HAP-1 (cell line): ENCODE results near the gene CNOT6.
"Not testable (repeated sequence)": the region's sequence is repeated elsewhere in the genome, so short reads cannot be mapped to it uniquely, and the experiment has no call there.

Experiments
- DNase-seq, 2 experiments: peaks; one replicate each; pipeline ENCODE4 v3.0.0-alpha.2; 2016 to 2020; ENCODE audit warnings: low spot score in 2 of 2
- H3K27me3 ChIP-seq: fragments of 250-450 bp; sonication (Bioruptor Pico); 2 replicates; pipeline ENCODE4 v1.5.1; 2020; ENCODE audit warnings: low read depth, mild to moderate bottlenecking, moderate library complexity
- H3K36me3 ChIP-seq: fragments of 250-450 bp; sonication (Bioruptor Pico); replicated peaks from 2 replicates; pipeline ENCODE4 v1.5.1; 2020; ENCODE audit warnings: mild to moderate bottlenecking
- H3K4me1 ChIP-seq: fragments of 250-450 bp; sonication (Bioruptor Pico); 2 replicates; pipeline ENCODE4 v1.5.1; 2020; ENCODE audit warnings: mild to moderate bottlenecking
- H3K4me3 ChIP-seq: fragments of 250-450 bp; sonication (Bioruptor Pico); 2 replicates; pipeline ENCODE4 v1.5.1; 2020; ENCODE audit warnings: mild to moderate bottlenecking, moderate library complexity
- H3K9me3 ChIP-seq: fragments of 250-450 bp; sonication (Bioruptor Pico); 2 replicates; pipeline ENCODE4 v1.5.1; 2020; ENCODE audit warnings: mild to moderate bottlenecking, moderate library complexity
- in situ Hi-C: fragments of 300-500 bp; cut with MboI; formaldehyde crosslinking; loops from 3 replicates; pipeline ENCODE4 v1.14.3; 2020; ENCODE audit warnings: low sequenced_read_pairs, inconsistent platforms, mixed read lengths

Gene CNOT6

GRCh38 chr5:180467028-180467975, 26.9 kb upstream of the CNOT6 start:
- H3K4me1 ChIP-seq: no peaks in the 10 kb centered on the region
- DNase-seq: no peak
- H3K36me3 ChIP-seq: no peaks in the 10 kb centered on the region
- H3K27me3 ChIP-seq: 0 out of 2 replicates have a peak, but pooled peaks cover 5% of the 10 kb centered on the region
- no peaks in the 10 kb centered on the region for H3K9me3 ChIP-seq
- no peak overlapping the region for H3K4me3 ChIP-seq
- in situ Hi-C loops: no loop called here

- Histone ChIP-seq H3K9me3 (no peaks in the 10 kb centered on the region), H3K4me1 (no peaks in the 10 kb centered on the region), H3K4me3 (no peak overlapping the region), H3K27me3 (peaks cover 6% of the 10 kb centered on the region; the same call in 1 of the 2 replicates), H3K36me3 (no peaks in the 10 kb centered on the region)
- no peak for DNase-seq
- in situ Hi-C loops: no loop called here
Measured at GRCh38 chr5:180467989-180468731, 26.0 kb upstream of the CNOT6 start.

GRCh38 chr5:180468732-180469585, 25.2 kb upstream of the CNOT6 start:
- no peak for DNase-seq
- H3K27me3 ChIP-seq: peaks cover 6% of the 10 kb centered on the region; the same call in 1 of the 2 replicates
- H3K9me3 ChIP-seq: no peaks in the 10 kb centered on the region
- in situ Hi-C loops: no loop called here
- H3K4me3 ChIP-seq: no peak overlapping the region
- no peaks in the 10 kb centered on the region for H3K36me3 ChIP-seq
- no peaks in the 10 kb centered on the region for H3K4me1 ChIP-seq

- in situ Hi-C loops: no loop called here
- no peak overlapping the region for H3K4me3 ChIP-seq
- DNase-seq: no peak
- H3K27me3 ChIP-seq: peaks cover 6% of the 10 kb centered on the region; the same call in 1 of the 2 replicates
- no peaks in the 10 kb centered on the region for H3K4me1 ChIP-seq
- H3K36me3 ChIP-seq: no peaks in the 10 kb centered on the region
- H3K9me3 ChIP-seq: no peaks in the 10 kb centered on the region
Measured at GRCh38 chr5:180469586-180469865, 24.7 kb upstream of the CNOT6 start.

- Histone ChIP-seq H3K4me3 (no peak overlapping the region), H3K9me3 (no peaks in the 10 kb centered on the region), H3K36me3 (no peaks in the 10 kb centered on the region), H3K4me1 (no peaks in the 10 kb centered on the region), H3K27me3 (peaks cover 6% of the 10 kb centered on the region; the same call in 1 of the 2 replicates)
- DNase-seq: no peak
- in situ Hi-C loops: loop anchor here (10.0 kb wide), 1 partner anchor 175 kb away; the partner anchor contains the start of gene MAPK9
Measured at GRCh38 chr5:180469866-180470265, 24.3 kb upstream of the CNOT6 start.

- no peaks in the 10 kb centered on the region for H3K4me1 ChIP-seq
- in situ Hi-C loops: loop anchor here (10.0 kb wide), 1 partner anchor 176 kb away; the partner anchor contains the start of gene MAPK9
- H3K9me3 ChIP-seq: no peaks in the 10 kb centered on the region
- no peak for DNase-seq
- no peak overlapping the region for H3K4me3 ChIP-seq
- no peaks in the 10 kb centered on the region for H3K36me3 ChIP-seq
- peaks cover 6% of the 10 kb centered on the region; the same call in 1 of the 2 replicates for H3K27me3 ChIP-seq
Measured at GRCh38 chr5:180470361-180470760, 23.8 kb upstream of the CNOT6 start.

- DNase-seq: peak; percentile 34 to 79
- no peaks in the 10 kb centered on the region for H3K9me3 ChIP-seq
- no peaks in the 10 kb centered on the region for H3K36me3 ChIP-seq
- H3K4me1 ChIP-seq: no peaks in the 10 kb centered on the region
- peaks cover 6% of the 10 kb centered on the region; the same call in 1 of the 2 replicates for H3K27me3 ChIP-seq
- H3K4me3 ChIP-seq: no peak overlapping the region
- in situ Hi-C loops: loop anchor here (10.0 kb wide), 1 partner anchor 176 kb away; the partner anchor contains the start of gene MAPK9
Measured at GRCh38 chr5:180470966-180471582, 23.1 kb upstream of the CNOT6 start.

GRCh38 chr5:180471866-180472265, 22.3 kb upstream of the CNOT6 start:
- Histone ChIP-seq H3K36me3 (no peaks in the 10 kb centered on the region), H3K4me1 (no peaks in the 10 kb centered on the region), H3K9me3 (no peaks in the 10 kb centered on the region), H3K4me3 (no peak overlapping the region), H3K27me3 (peaks cover 6% of the 10 kb centered on the region; the same call in 1 of the 2 replicates)
- in situ Hi-C loops: loop anchor here (10.0 kb wide), 1 partner anchor 177 kb away; the partner anchor contains the start of gene MAPK9
- no peak for DNase-seq

GRCh38 chr5:180472269-180472668, 21.9 kb upstream of the CNOT6 start:
- Histone ChIP-seq H3K27me3 (peaks cover 6% of the 10 kb centered on the region; the same call in 1 of the 2 replicates), H3K4me1 (no peaks in the 10 kb centered on the region), H3K36me3 (no peaks in the 10 kb centered on the region), H3K4me3 (no peak overlapping the region), H3K9me3 (no peaks in the 10 kb centered on the region)
- in situ Hi-C loops: loop anchor here (10.0 kb wide), 1 partner anchor 177 kb away; the partner anchor contains the start of gene MAPK9
- no peak for DNase-seq

GRCh38 chr5:180473386-180473785, 20.8 kb upstream of the CNOT6 start:
- H3K27me3 ChIP-seq, H3K9me3 ChIP-seq, H3K4me1 ChIP-seq, DNase-seq, H3K36me3 ChIP-seq, H3K4me3 ChIP-seq: not testable (repeated sequence)
- in situ Hi-C loops: loop anchor here (10.0 kb wide), 1 partner anchor 179 kb away; the partner anchor contains the start of gene MAPK9

- H3K4me3 ChIP-seq: no peak overlapping the region
- H3K9me3 ChIP-seq: no peaks in the 10 kb centered on the region
- DNase-seq: no peak
- no peaks in the 10 kb centered on the region for H3K36me3 ChIP-seq
- peaks cover 6% of the 10 kb centered on the region; the same call in 1 of the 2 replicates for H3K27me3 ChIP-seq
- in situ Hi-C loops: loop anchor here (10.0 kb wide), 1 partner anchor 180 kb away; the partner anchor contains the start of gene MAPK9
- no peaks in the 10 kb centered on the region for H3K4me1 ChIP-seq
Measured at GRCh38 chr5:180474569-180474968, 19.6 kb upstream of the CNOT6 start.

- in situ Hi-C loops: loop anchor here (10.0 kb wide), 1 partner anchor 181 kb away; the partner anchor contains the start of gene MAPK9
- not testable (repeated sequence) for DNase-seq, H3K27me3 ChIP-seq, H3K36me3 ChIP-seq, H3K4me3 ChIP-seq, H3K9me3 ChIP-seq, H3K4me1 ChIP-seq
Measured at GRCh38 chr5:180475969-180476524, 18.1 kb upstream of the CNOT6 start.
